ENCODE measurements around the gene RPL29. TPM values are rescaled to one million over a fixed set of nuclear protein-coding genes. Genes with fewer than 3 reads are reported as not detected.

The RPL29 gene
- total and polyA plus RNA-seq, 4 donors, result 711 to 2,402 (median 1,234) TPM

- DNase-seq (no peak), ATAC-seq (ENCODE audit: insufficient read depth, low FRiP score) (no peak)
- H3K9me3 ChIP-seq (ENCODE audit: control insufficient read depth in 4 of 4, insufficient read depth in 3 of 4, low read length in 3 of 4), result no peaks in the 10 kb centered on the region
- no peak overlapping the region for H3K9ac ChIP-seq (ENCODE audit: insufficient read depth in 1 of 2, low read length in 2 of 2)
- no peaks in the 10 kb centered on the region for H3K27me3 ChIP-seq (ENCODE audit: control insufficient read depth in 3 of 3, insufficient read depth in 3 of 3, low read length in 2 of 3)
- H3K4me1 ChIP-seq (ENCODE audit: control insufficient read depth in 5 of 5, insufficient read depth in 5 of 5, low read length in 5 of 5), result peaks cover 0 to 23% (median 0%) of the 10 kb centered on the region in 5 donors
- TF ChIP-seq CTCF (IDR thresholded peaks at IDR 0.05; ENCODE audit: control extremely low read depth, extremely low read depth), result no peak
- no peaks in the 10 kb centered on the region for H3K36me3 ChIP-seq (ENCODE audit: control insufficient read depth in 4 of 4, insufficient read depth in 4 of 4, low read length in 4 of 4)
- peak overlapping the region in 1 of 2 donors; percentile 16 for H3K27ac ChIP-seq (ENCODE audit: low read depth in 1 of 2, low read length in 1 of 2)
- H3K4me3 ChIP-seq, result no peak overlapping the region
- WGBS, 2 donors, result 84 to 93% methylated on average over 6 of the region's 6 CpGs
Observed at GRCh38 chr3:52013802-52014598, 18.3 kb upstream of the RPL29 start.

GRCh38 chr3:52012699-52013098 lies 17.0 kb upstream of the RPL29 start:
- WGBS, 2 donors, result 53 to 65% methylated on average over 7 of the region's 7 CpGs
- Histone ChIP-seq H3K27ac (ENCODE audit: low read depth in 1 of 2, low read length in 1 of 2) (peak overlapping the region in 1 of 2 donors; percentile 61), H3K4me3 (no peak overlapping the region), H3K36me3 (ENCODE audit: control insufficient read depth in 4 of 4, insufficient read depth in 4 of 4, low read length in 4 of 4) (no peaks in the 10 kb centered on the region), H3K4me1 (ENCODE audit: control insufficient read depth in 5 of 5, insufficient read depth in 5 of 5, low read length in 5 of 5) (peaks cover 0 to 23% (median 0%) of the 10 kb centered on the region in 5 donors), H3K27me3 (ENCODE audit: control insufficient read depth in 3 of 3, insufficient read depth in 3 of 3, low read length in 2 of 3) (no peaks in the 10 kb centered on the region), H3K9ac (ENCODE audit: insufficient read depth in 1 of 2, low read length in 2 of 2) (no peak overlapping the region), H3K9me3 (ENCODE audit: control insufficient read depth in 4 of 4, insufficient read depth in 3 of 4, low read length in 3 of 4) (no peaks in the 10 kb centered on the region)
- ATAC-seq (ENCODE audit: insufficient read depth, low FRiP score), result no peak
- TF ChIP-seq CTCF (IDR thresholded peaks at IDR 0.05; ENCODE audit: control extremely low read depth, extremely low read depth), result no peak
- no peak for DNase-seq

DNA sequence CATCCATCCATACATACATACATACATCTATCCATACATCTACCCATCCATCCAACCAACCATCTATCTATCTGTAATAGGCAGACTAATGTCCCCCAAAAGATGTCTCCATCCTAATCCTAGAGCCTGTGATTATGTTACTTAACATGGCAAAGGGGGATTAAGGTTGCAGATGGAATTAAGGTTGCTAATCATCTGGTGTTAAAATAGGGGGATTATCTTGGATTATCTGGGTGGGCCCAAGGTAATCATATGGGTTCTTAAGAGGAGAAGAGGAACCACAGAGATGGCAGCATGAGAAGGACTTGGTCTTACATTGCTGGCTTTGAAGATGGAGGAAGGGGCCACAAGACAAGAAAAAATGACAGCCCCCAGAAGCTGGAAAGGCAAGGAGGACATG lies 14.7 kb upstream of the RPL29 start:
- Histone ChIP-seq H3K4me3 (no peak overlapping the region), H3K27me3 (ENCODE audit: control insufficient read depth in 3 of 3, insufficient read depth in 3 of 3, low read length in 2 of 3) (no peaks in the 10 kb centered on the region), H3K4me1 (ENCODE audit: control insufficient read depth in 5 of 5, insufficient read depth in 5 of 5, low read length in 5 of 5) (peaks cover 0 to 32% (median 8%) of the 10 kb centered on the region in 5 donors), H3K9me3 (ENCODE audit: control insufficient read depth in 4 of 4, insufficient read depth in 3 of 4, low read length in 3 of 4) (no peaks in the 10 kb centered on the region), H3K9ac (ENCODE audit: insufficient read depth in 1 of 2, low read length in 2 of 2) (no peak overlapping the region), H3K27ac (ENCODE audit: low read depth in 1 of 2, low read length in 1 of 2) (no peak overlapping the region), H3K36me3 (ENCODE audit: control insufficient read depth in 4 of 4, insufficient read depth in 4 of 4, low read length in 4 of 4) (no peaks in the 10 kb centered on the region)
- no peak for DNase-seq
- ATAC-seq (ENCODE audit: insufficient read depth, low FRiP score), result no peak
- TF ChIP-seq CTCF (IDR thresholded peaks at IDR 0.05; ENCODE audit: control extremely low read depth, extremely low read depth), result no peak

All from lung (tissue), 12 donors.